Endodermal cell (in vitro differentiated cells): ENCODE data around the gene COL6A1. TPM values are rescaled to one million over a fixed set of nuclear protein-coding genes. Genes with fewer than 3 reads are reported as not detected.

Source experiments
- DNase-seq: peaks from one replicate; pipeline ENCODE4 v3.0.0-alpha.2; 2017
- H3K27ac ChIP-seq: 2 replicates; pipeline ENCODE4 v1.5.1; 2013; ENCODE audit warnings: mild to moderate bottlenecking, low read depth, low read length, moderate library complexity
- H3K27me3 ChIP-seq: 2 replicates; pipeline ENCODE4 v1.6.1; 2013; ENCODE audit warnings: mild to moderate bottlenecking, low read length, moderate library complexity; ENCODE audit not compliant: insufficient read depth, control insufficient read depth, poor library complexity, severe bottlenecking
- H3K36me3 ChIP-seq: 2 replicates; pipeline ENCODE4 v1.7.0; 2013; ENCODE audit warnings: mild to moderate bottlenecking, low read length, moderate library complexity; ENCODE audit not compliant: control insufficient read depth, insufficient read depth
- H3K4me1 ChIP-seq: one replicate; pipeline ENCODE4 v1.7.0; 2013; ENCODE audit warnings: low read length; ENCODE audit not compliant: control insufficient read depth, insufficient read depth
- H3K4me3 ChIP-seq: 2 replicates; pipeline ENCODE4 v1.5.1; 2013; ENCODE audit warnings: mild to moderate bottlenecking, low read length, moderate library complexity
- H3K9ac ChIP-seq: 2 replicates; pipeline ENCODE4 v1.6.1; 2013; ENCODE audit warnings: mild to moderate bottlenecking, low read length, moderate library complexity; ENCODE audit not compliant: poor library complexity, severe bottlenecking; ENCODE audit errors: extremely low read depth
- H3K9me3 ChIP-seq: 2 replicates; pipeline ENCODE4 v1.6.1; 2013; ENCODE audit warnings: mild to moderate bottlenecking, low read length, moderate library complexity; ENCODE audit not compliant: control insufficient read depth
- H3K27ac Mint-ChIP-seq: 2 replicates; pipeline ENCODE4 v1.8.0; 2020; ENCODE audit warnings: mixed read lengths
- H3K27me3 Mint-ChIP-seq: 2 replicates; pipeline ENCODE4 v1.8.0; 2021; ENCODE audit warnings: mild to moderate bottlenecking, mixed read lengths; ENCODE audit not compliant: insufficient read depth
- H3K36me3 Mint-ChIP-seq: 2 replicates; pipeline ENCODE4 v1.8.0; 2020; ENCODE audit warnings: low read depth, mixed read lengths
- H3K4me1 Mint-ChIP-seq: 2 replicates; pipeline ENCODE4 v1.8.0; 2020; ENCODE audit warnings: mixed read lengths
- H3K4me3 Mint-ChIP-seq: 2 replicates; pipeline ENCODE4 v1.8.0; 2020; ENCODE audit warnings: mild to moderate bottlenecking, moderate library complexity, mixed read lengths
- H3K9me3 Mint-ChIP-seq: 2 replicates; pipeline ENCODE4 v1.8.0; 2020; ENCODE audit warnings: mild to moderate bottlenecking, mixed read lengths
- CTCF ChIP-seq: fragments of 200-600 bp; sonication (generic); conservative IDR thresholded peaks from 2 replicates; pipeline ENCODE4 v1.5.0; 2021; ENCODE audit warnings: antibody characterized with exemption, mild to moderate bottlenecking
- WGBS, 2 experiments: methylation state at CpG; one replicate each; pipeline versions ENCODE4 v1.1.5 to v1.1.7; 2013; ENCODE audit warnings: missing lambda C conversion rate in 2 of 2, mixed read lengths in 1 of 2; ENCODE audit not compliant: insufficient coverage in 1 of 2, insufficient read length in 1 of 2; 5-methylcytosine and 5-hydroxymethylcytosine counted together
- total RNA-seq, 2 donors: library from RNA; stranded (reverse); fragmentation: NEBNext Ultra II Directional in 1 of 2; extraction: Animal tissue kit (Norgen Biotek cat#: 25700) in 1 of 2; gene quantifications; 2 replicates in 1 of 2; 3 replicates in 1 of 2; pipeline ENCODE4 v1.2.1, GENCODE V29; 2021

The COL6A1 gene
- total RNA-seq, 2 donors from 2014 or later, result 232 to 407 TPM

- Histone ChIP-seq H3K4me3 (no peak overlapping the region), H3K9me3 (peaks cover 13% of the 10 kb centered on the region), H3K4me1 (peaks cover 2% of the 10 kb centered on the region), H3K9ac (no peak overlapping the region), H3K36me3 (no peaks in the 10 kb centered on the region), H3K27ac (no peak overlapping the region), H3K27me3 (no peaks in the 10 kb centered on the region)
- 83 to 98% methylated on average over 4 of the region's 4 CpGs for WGBS, 2 experiments
- Mint-ChIP-seq H3K9me3 (peaks cover 52% of the 10 kb centered on the region), H3K27me3 (peaks cover 17% of the 10 kb centered on the region), H3K27ac (no peak overlapping the region), H3K4me3 (no peak overlapping the region), H3K4me1 (peaks cover 4% of the 10 kb centered on the region), H3K36me3 (peaks cover 2% of the 10 kb centered on the region)
- no peak for DNase-seq
- TF ChIP-seq CTCF, result no peak
Measured at GRCh38 chr21:45957551-45957950, 24.0 kb upstream of the COL6A1 start.

GRCh38 chr21:45957981-45958600 is 23.5 kb upstream of the COL6A1 start:
- Mint-ChIP-seq H3K4me3 (no peak overlapping the region), H3K4me1 (peaks cover 4% of the 10 kb centered on the region), H3K27me3 (peaks cover 17% of the 10 kb centered on the region), H3K27ac (no peak overlapping the region), H3K36me3 (peaks cover 2% of the 10 kb centered on the region), H3K9me3 (peaks cover 58% of the 10 kb centered on the region)
- Histone ChIP-seq H3K9me3 (peaks cover 16% of the 10 kb centered on the region), H3K9ac (no peak overlapping the region), H3K36me3 (no peaks in the 10 kb centered on the region), H3K4me3 (no peak overlapping the region), H3K27me3 (no peaks in the 10 kb centered on the region), H3K4me1 (peaks cover 2% of the 10 kb centered on the region), H3K27ac (no peak overlapping the region)
- TF ChIP-seq CTCF, result no peak
- no peak for DNase-seq
- 83 to 85% methylated on average over 7 of the region's 7 CpGs for WGBS, 2 experiments

GRCh38 chr21:45959182-45959581 is 22.4 kb upstream of the COL6A1 start:
- no peak overlapping the region for H3K4me3 ChIP-seq
- WGBS, 2 experiments, result 79 to 88% methylated on average over 4 to 5 of the region's 5 CpGs
- no peak for DNase-seq
- no peak overlapping the region for H3K27ac ChIP-seq
- Mint-ChIP-seq H3K36me3 (peaks cover 2% of the 10 kb centered on the region), H3K4me1 (peaks cover 1% of the 10 kb centered on the region), H3K4me3 (no peak overlapping the region), H3K9me3 (peaks cover 67% of the 10 kb centered on the region), H3K27ac (no peak overlapping the region), H3K27me3 (peaks cover 18% of the 10 kb centered on the region)
- H3K4me1 ChIP-seq, result no peaks in the 10 kb centered on the region
- no peaks in the 10 kb centered on the region for H3K27me3 ChIP-seq
- H3K36me3 ChIP-seq, result no peaks in the 10 kb centered on the region
- TF ChIP-seq CTCF, result no peak
- peaks cover 20% of the 10 kb centered on the region for H3K9me3 ChIP-seq
- no peak overlapping the region for H3K9ac ChIP-seq
